ENCODE results near the gene FCRL4.
"Not testable (repeated sequence)": the region's sequence is repeated elsewhere in the genome, so short reads cannot be mapped to it uniquely, and the experiment has no call there.

The FCRL4 gene

DNA sequence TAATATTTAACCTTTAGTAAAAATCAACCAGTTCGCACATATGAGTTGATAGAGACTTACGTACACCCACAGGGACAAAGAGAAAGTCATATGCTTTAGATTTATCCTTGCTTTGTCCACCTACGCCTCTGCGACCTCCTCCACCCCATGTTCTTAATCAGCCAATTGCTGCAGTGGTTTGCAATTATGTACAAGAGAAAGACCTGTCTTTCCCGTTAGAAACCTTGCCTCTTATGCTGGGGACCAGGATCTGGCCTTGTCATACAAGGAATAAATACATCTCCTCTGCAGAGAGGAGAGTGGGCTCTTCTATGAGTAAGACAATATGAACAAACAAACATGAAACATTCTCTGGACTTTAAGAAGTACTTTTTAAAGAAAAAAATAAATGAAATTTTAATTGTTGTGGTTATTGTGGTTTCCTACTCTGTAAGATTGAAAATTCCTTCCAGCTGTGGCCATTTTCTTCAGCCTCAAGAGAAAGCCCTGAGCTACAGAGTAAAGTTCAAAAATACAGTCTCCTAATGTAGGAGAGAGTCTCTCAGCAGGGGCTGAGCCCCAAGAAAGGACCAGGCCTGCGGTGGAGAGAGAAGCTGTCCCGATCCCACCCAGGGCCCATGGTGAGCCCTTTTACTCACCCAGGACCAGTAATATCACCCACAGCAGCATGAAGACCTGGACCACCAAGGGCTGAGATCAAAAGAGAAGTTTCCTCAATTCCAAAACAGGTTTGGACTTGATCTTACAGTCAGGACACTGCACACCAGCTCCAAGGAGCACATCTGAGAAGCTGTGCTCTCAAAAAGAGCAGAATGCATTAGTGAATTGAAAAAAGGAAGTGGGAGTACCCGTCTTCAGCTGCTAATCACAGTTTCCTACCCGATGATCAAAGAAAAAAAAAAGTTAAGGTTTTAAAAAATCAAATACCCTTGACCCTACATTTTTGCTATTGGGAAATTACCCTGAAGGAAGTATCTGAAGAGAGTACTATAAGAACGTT, 45.9 kb downstream of the FCRL4 start, which contains the start of gene FCRL5:
FCRL5 (minus strand) TSS at position 822 of the 1,000 bp plus-strand sequence; CDS start at position 669, 153 bp downstream.
- DNase-seq, result no peak

DNA sequence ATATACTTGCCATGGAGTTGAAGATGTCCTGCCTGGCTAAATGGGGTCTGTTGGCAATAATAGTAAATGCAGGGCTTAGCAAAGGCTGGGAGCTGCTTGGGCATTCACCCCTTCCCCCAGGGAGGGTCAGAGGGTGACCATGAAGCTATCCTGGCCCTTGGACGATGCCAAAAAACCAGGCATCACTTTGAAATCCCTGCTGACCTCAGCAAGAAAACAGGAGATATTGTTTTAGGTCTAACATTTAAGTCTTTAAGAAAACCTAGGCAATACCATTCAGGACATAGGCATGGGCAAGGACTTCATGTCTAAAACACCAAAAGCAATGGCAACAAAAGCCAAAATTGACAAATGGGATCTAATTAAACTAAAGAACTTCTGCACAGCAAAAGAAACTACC, 49.8 kb downstream of the FCRL4 start:
- not testable (repeated sequence) for DNase-seq

DNA sequence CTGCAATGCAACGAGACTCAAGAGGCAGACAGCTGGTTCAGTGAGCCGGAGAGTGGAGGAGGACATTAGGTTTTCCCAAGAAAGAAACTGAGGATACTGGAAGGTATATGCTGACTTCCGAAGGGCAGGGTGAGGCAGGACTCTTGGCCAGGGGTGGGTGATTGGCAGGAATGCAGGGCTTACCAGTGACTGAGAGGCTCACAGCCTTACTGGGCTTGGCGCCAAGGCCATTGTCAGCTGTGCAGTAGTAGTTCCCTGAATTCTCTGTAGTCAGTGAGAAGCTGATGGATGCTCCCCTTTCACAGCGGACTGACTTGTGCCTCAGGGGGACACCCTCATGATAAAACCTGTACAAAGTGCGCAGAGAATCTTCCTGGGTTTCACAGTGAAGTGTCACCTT, 55.2 kb downstream of the FCRL4 start:
- DNase-seq, result no peak

DNA sequence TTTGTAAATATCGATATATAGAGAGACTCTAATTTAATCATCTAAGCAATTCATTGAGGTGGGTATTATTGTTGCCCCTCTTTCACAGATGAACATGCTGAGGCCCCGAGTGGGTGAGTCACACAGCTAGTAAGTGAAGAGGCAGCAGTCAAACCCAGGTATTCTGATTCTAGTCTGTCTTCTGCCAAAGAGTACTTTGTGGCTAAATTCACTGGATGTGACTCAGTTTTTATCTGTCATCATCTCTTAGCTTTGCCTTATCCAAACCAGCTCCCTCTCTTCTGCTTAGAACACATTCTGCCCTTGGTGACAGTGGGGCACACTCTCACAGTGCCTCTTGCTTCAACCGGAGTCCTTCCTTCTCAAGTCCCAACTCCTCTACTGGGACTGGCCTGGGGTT, 57.0 kb downstream of the FCRL4 start:
- no peak for DNase-seq

DNA sequence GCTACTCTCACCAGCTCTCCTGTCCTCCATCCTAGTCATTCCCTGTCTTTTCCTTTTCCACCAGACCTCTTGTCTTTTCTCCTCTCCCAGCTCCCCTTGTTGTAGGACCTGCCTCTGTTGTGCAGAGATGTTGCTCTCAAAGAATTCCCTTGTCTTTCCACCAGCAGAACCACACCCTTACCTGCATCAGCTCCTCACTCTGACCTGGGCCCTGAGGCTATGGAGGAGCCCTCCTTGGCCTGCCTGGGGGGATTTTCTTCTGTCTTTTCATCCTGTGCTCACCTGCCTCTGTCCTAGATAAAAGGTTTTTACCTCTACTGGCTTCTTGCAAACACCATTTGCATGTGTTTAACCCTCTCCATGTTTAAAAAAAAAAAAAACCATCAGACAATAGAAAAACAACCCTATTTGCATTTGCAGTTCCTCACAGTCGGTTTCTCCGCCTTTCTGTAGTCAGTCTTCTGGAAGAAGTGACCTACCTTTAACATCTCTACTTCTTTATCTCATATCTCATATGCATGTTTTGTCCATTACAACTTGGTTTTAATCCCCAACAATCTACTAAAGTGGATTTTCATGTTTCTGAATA, 57.6 kb downstream of the FCRL4 start:
- no peak for DNase-seq

DNA sequence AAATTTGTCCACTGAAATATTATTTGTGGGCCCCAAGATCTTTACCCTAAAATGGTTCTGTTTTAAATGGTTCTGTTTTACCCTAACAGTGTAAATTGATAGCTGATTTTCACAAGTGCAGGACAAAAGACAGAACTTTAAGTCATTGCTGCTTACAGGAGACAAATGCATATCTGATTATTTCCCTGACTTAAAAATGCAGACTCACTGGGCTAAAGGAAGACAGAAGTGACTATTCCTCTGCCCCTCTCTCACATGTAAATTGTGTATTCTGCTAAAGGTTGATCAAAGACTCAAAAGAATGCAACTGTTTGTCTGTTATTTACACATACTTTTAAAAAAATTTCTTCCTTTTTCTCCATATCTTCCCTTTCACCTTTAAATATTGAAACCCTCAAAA, 58.3 kb downstream of the FCRL4 start:
- no peak for DNase-seq

DNA sequence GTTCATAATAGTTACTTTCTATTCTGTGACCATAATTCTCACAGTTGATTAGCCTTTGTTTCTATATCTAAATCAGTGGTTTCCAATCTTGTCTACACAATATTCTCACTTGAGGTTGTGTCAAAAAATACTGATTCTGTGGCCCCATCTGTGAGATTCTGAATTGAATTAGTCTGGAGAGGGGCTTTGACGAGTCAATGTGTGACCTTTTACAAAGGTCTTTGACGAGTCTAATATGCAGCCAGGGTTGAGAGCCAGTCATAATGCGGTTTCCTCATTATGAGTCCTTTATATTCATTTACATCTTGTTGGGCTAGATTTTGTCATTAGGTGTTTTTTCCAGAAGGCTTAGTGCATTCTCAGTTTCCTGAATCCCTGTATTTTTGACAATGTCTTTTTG, 65.3 kb downstream of the FCRL4 start:
- no peak for DNase-seq

DNA sequence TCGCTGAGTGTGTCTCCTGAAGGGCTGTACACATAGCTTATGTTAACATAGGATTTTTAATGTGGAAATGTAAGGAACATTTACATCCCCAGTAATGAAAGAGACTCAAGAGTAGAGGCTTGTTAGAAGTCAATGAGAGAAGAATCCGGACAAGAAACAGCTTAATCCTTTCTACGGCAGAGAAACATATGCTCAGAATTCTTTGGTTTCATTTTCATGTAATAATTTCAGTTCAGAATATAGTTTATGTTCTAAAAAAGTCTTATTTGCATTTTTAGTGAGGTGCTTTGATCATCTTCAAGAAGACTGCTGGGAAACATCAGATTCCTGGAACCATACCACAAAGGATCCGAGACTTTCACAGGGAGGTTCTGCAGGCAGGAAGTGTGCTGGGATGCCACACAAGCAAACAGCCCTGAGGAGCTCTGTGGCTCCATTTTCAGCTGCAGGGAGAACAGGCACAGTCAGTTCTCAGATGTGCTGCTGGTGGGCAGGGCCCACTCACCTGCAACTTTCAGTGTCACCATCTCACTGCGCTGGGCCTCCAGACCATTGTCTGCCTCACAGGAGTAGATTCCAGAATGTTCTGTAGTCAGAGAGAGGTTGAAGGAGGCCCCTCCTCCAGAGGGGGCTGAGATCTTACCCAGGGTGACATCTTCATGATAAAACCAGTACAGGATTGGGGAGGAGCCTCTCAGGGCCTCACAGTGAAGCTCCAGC, 74.0 kb downstream of the FCRL4 start:
- no peak for DNase-seq
